Measurements from ENCODE around the gene ABCA1.
"Not testable (repeated sequence)": the region's sequence is repeated elsewhere in the genome, so short reads cannot be mapped to it uniquely, and the experiment has no call there.

Gene ABCA1

GRCh38 chr9:104961701-104962359 lies 33.9 kb upstream of the ABCA1 start:
- Histone ChIP-seq H3K4me3 (ENCODE audit: low read length) (no peak overlapping the region), H2AFZ (ENCODE audit: low read depth, low read length) (no peak overlapping the region), H3K4me1 (ENCODE audit: insufficient read depth, low read length) (peaks cover 11% of the 10 kb centered on the region), H3K36me3 (ENCODE audit: insufficient read depth, low read length) (no peaks in the 10 kb centered on the region), H3K9me3 (ENCODE audit: low read length) (no peaks in the 10 kb centered on the region), H3K27me3 (ENCODE audit: insufficient read depth, low read length) (no peaks in the 10 kb centered on the region)

- Histone ChIP-seq H2AFZ (ENCODE audit: low read depth, low read length) (no peak overlapping the region), H3K4me3 (ENCODE audit: low read length) (no peak overlapping the region)
Observed at GRCh38 chr9:104961238-104961637, 33.3 kb upstream of the ABCA1 start.

GRCh38 chr9:104960662-104961061 lies 32.7 kb upstream of the ABCA1 start:
- Histone ChIP-seq H3K36me3 (ENCODE audit: insufficient read depth, low read length) (no peaks in the 10 kb centered on the region), H3K27me3 (ENCODE audit: insufficient read depth, low read length) (no peaks in the 10 kb centered on the region), H3K4me3 (ENCODE audit: low read length) (no peak overlapping the region), H3K9me3 (ENCODE audit: low read length) (no peaks in the 10 kb centered on the region), H2AFZ (ENCODE audit: low read depth, low read length) (no peak overlapping the region), H3K4me1 (ENCODE audit: insufficient read depth, low read length) (peaks cover 11% of the 10 kb centered on the region)

More at GRCh38 chr9:104961238-104961637, 33.3 kb upstream of the ABCA1 start:
- Histone ChIP-seq H3K36me3 (ENCODE audit: insufficient read depth, low read length) (no peaks in the 10 kb centered on the region), H3K27me3 (ENCODE audit: insufficient read depth, low read length) (no peaks in the 10 kb centered on the region), H3K9me3 (ENCODE audit: low read length) (no peaks in the 10 kb centered on the region), H3K4me1 (ENCODE audit: insufficient read depth, low read length) (peaks cover 11% of the 10 kb centered on the region)

- Histone ChIP-seq H2AFZ (ENCODE audit: low read depth, low read length) (no peak overlapping the region), H3K27me3 (ENCODE audit: insufficient read depth, low read length) (no peaks in the 10 kb centered on the region), H3K4me1 (ENCODE audit: insufficient read depth, low read length) (peaks cover 11% of the 10 kb centered on the region), H3K4me3 (ENCODE audit: low read length) (no peak overlapping the region), H3K9me3 (ENCODE audit: low read length) (no peaks in the 10 kb centered on the region), H3K36me3 (ENCODE audit: insufficient read depth, low read length) (no peaks in the 10 kb centered on the region)
Observed at GRCh38 chr9:104958751-104959150, 30.8 kb upstream of the ABCA1 start.

- H3K27me3 ChIP-seq (ENCODE audit: insufficient read depth, low read length); H2AFZ ChIP-seq (ENCODE audit: low read depth, low read length); H3K36me3 ChIP-seq (ENCODE audit: insufficient read depth, low read length); H3K9me3 ChIP-seq (ENCODE audit: low read length); H3K4me3 ChIP-seq (ENCODE audit: low read length): not testable (repeated sequence)
- peaks cover 11% of the 10 kb centered on the region for H3K4me1 ChIP-seq (ENCODE audit: insufficient read depth, low read length)
Observed at GRCh38 chr9:104958006-104958405, 30.1 kb upstream of the ABCA1 start.

GRCh38 chr9:104951487-104951886 lies 23.5 kb upstream of the ABCA1 start:
- H3K4me1 ChIP-seq (ENCODE audit: insufficient read depth, low read length) = no peaks in the 10 kb centered on the region
- H3K9me3 ChIP-seq (ENCODE audit: low read length) = no peaks in the 10 kb centered on the region
- no peak overlapping the region for H3K4me3 ChIP-seq (ENCODE audit: low read length)
- no peaks in the 10 kb centered on the region for H3K27me3 ChIP-seq (ENCODE audit: insufficient read depth, low read length)
- H3K36me3 ChIP-seq (ENCODE audit: insufficient read depth, low read length) = no peaks in the 10 kb centered on the region
- no peak overlapping the region for H2AFZ ChIP-seq (ENCODE audit: low read depth, low read length)

- H3K4me1 ChIP-seq (ENCODE audit: insufficient read depth, low read length) = no peaks in the 10 kb centered on the region
- H3K27me3 ChIP-seq (ENCODE audit: insufficient read depth, low read length) = no peaks in the 10 kb centered on the region
- no peaks in the 10 kb centered on the region for H3K9me3 ChIP-seq (ENCODE audit: low read length)
- H3K4me3 ChIP-seq (ENCODE audit: low read length) = no peak overlapping the region
- H3K36me3 ChIP-seq (ENCODE audit: insufficient read depth, low read length) = no peaks in the 10 kb centered on the region
- no peak overlapping the region for H2AFZ ChIP-seq (ENCODE audit: low read depth, low read length)
Observed at GRCh38 chr9:104950838-104951237, 22.9 kb upstream of the ABCA1 start.

- H3K4me3 ChIP-seq (ENCODE audit: low read length) = no peak overlapping the region
- H3K36me3 ChIP-seq (ENCODE audit: insufficient read depth, low read length) = no peaks in the 10 kb centered on the region
- no peaks in the 10 kb centered on the region for H3K9me3 ChIP-seq (ENCODE audit: low read length)
- no peaks in the 10 kb centered on the region for H3K27me3 ChIP-seq (ENCODE audit: insufficient read depth, low read length)
- H3K4me1 ChIP-seq (ENCODE audit: insufficient read depth, low read length) = no peaks in the 10 kb centered on the region
- no peak overlapping the region for H2AFZ ChIP-seq (ENCODE audit: low read depth, low read length)
Observed at GRCh38 chr9:104948277-104948676, 20.3 kb upstream of the ABCA1 start.

GRCh38 chr9:104944871-104945270 lies 16.9 kb upstream of the ABCA1 start:
- no peaks in the 10 kb centered on the region for H3K9me3 ChIP-seq (ENCODE audit: low read length)
- no peak overlapping the region for H2AFZ ChIP-seq (ENCODE audit: low read depth, low read length)
- H3K4me3 ChIP-seq (ENCODE audit: low read length) = no peak overlapping the region
- no peaks in the 10 kb centered on the region for H3K36me3 ChIP-seq (ENCODE audit: insufficient read depth, low read length)
- no peaks in the 10 kb centered on the region for H3K27me3 ChIP-seq (ENCODE audit: insufficient read depth, low read length)
- peaks cover 9% of the 10 kb centered on the region for H3K4me1 ChIP-seq (ENCODE audit: insufficient read depth, low read length)

- H3K4me1 ChIP-seq (ENCODE audit: insufficient read depth, low read length) = peaks cover 9% of the 10 kb centered on the region
- no peak overlapping the region for H3K4me3 ChIP-seq (ENCODE audit: low read length)
- no peak overlapping the region for H2AFZ ChIP-seq (ENCODE audit: low read depth, low read length)
- no peaks in the 10 kb centered on the region for H3K36me3 ChIP-seq (ENCODE audit: insufficient read depth, low read length)
- H3K27me3 ChIP-seq (ENCODE audit: insufficient read depth, low read length) = no peaks in the 10 kb centered on the region
- no peaks in the 10 kb centered on the region for H3K9me3 ChIP-seq (ENCODE audit: low read length)
Observed at GRCh38 chr9:104944356-104944755, 16.4 kb upstream of the ABCA1 start.

GRCh38 chr9:104941597-104941996 lies 13.6 kb upstream of the ABCA1 start:
- Histone ChIP-seq H3K36me3 (ENCODE audit: insufficient read depth, low read length) (no peaks in the 10 kb centered on the region), H3K27me3 (ENCODE audit: insufficient read depth, low read length) (no peaks in the 10 kb centered on the region), H3K9me3 (ENCODE audit: low read length) (no peaks in the 10 kb centered on the region), H3K4me1 (ENCODE audit: insufficient read depth, low read length) (peaks cover 12% of the 10 kb centered on the region), H2AFZ (ENCODE audit: low read depth, low read length) (peak overlapping the region; percentile 28), H3K4me3 (ENCODE audit: low read length) (no peak overlapping the region)

GRCh38 chr9:104936291-104936690 lies 8.3 kb upstream of the ABCA1 start:
- Histone ChIP-seq H3K36me3 (ENCODE audit: insufficient read depth, low read length) (no peaks in the 10 kb centered on the region), H2AFZ (ENCODE audit: low read depth, low read length) (peak overlapping the region; percentile 2), H3K9me3 (ENCODE audit: low read length) (no peaks in the 10 kb centered on the region), H3K27me3 (ENCODE audit: insufficient read depth, low read length) (no peaks in the 10 kb centered on the region), H3K4me1 (ENCODE audit: insufficient read depth, low read length) (peaks cover 16% of the 10 kb centered on the region), H3K4me3 (ENCODE audit: low read length) (no peak overlapping the region)

- H3K27me3 ChIP-seq (ENCODE audit: insufficient read depth, low read length); H3K4me3 ChIP-seq (ENCODE audit: low read length); H3K9me3 ChIP-seq (ENCODE audit: low read length); H3K36me3 ChIP-seq (ENCODE audit: insufficient read depth, low read length); H2AFZ ChIP-seq (ENCODE audit: low read depth, low read length): not testable (repeated sequence)
- H3K4me1 ChIP-seq (ENCODE audit: insufficient read depth, low read length) = peaks cover 13% of the 10 kb centered on the region
Observed at GRCh38 chr9:104935501-104935810, 7.5 kb upstream of the ABCA1 start.
